HG03103 (cell line): Measurements from ENCODE around the gene SLC15A3.

Source experiments
- ATAC-seq: cut with Tn5 transposase; IDR thresholded peaks from one replicate; pipeline ENCODE4 v1.9.1; 2021; ENCODE audit warnings: low read depth; ENCODE audit not compliant: unreplicated experiment

The SLC15A3 gene

GRCh38 chr11:60951904-60952741 lies at the start of gene SLC15A3:
SLC15A3 (minus strand) TSS chr11:60952176; CDS start chr11:60951551, 625 bp downstream.
- ATAC-seq: peak; percentile 74

GRCh38 chr11:61000426-61000825 lies 48.5 kb upstream of the SLC15A3 start:
- ATAC-seq: no peak

DNA sequence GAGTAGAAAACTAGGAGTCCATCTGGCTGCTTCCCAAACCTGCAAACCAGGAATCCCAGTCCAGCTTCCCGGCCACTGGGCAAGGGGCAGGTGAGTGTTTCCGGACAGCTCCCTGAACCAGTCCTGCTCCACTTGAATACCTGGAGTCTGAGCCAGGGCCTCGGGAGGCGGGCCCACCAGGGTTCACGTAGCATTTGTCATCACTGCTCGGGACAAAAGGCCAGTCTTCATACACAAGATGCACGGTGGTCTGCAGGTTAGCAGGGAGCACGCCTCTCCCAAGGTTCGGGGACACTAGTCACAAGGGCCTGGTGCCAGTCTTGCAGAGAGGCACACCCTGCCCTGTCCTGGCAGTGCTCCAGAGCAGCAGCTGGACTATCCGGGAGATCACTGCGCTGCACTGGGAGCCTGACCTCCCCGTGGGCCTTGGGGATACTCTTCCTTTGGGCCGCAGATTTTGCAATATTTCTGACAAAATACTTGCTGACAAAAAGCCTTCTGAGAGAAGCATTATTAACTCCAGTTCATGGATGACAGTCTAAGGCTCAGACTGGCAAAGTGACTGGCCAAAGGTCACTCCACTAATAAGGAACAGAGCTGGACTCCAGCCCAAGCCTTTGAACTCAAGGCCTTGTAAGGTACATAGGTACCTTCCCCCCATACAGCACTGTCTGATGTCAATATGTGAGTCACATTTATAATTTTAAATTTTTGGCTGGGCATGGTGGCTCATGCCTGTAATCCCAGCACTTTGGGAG lies 44.6 kb upstream of the SLC15A3 start:
- no peak for ATAC-seq

DNA sequence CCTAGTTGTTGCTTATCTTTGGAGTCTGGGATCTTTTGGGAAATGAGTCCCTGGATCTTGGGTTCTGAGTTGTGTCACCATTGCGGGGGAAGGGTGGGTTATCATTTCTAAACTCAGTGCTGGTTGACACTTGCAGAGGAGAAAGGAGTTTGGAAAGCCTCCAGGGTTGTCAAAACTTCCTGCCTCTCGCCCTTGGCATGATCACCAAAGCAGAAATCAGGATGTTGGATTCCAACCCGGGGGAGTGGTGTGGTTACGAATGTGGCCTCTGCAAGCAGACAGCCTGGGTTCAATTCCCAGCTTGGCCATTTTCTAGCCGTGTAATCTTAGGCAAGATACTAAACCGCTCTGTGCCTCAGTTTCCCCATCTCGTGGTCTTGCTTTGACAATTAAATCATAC lies 43.8 kb upstream of the SLC15A3 start:
- ATAC-seq: no peak

DNA sequence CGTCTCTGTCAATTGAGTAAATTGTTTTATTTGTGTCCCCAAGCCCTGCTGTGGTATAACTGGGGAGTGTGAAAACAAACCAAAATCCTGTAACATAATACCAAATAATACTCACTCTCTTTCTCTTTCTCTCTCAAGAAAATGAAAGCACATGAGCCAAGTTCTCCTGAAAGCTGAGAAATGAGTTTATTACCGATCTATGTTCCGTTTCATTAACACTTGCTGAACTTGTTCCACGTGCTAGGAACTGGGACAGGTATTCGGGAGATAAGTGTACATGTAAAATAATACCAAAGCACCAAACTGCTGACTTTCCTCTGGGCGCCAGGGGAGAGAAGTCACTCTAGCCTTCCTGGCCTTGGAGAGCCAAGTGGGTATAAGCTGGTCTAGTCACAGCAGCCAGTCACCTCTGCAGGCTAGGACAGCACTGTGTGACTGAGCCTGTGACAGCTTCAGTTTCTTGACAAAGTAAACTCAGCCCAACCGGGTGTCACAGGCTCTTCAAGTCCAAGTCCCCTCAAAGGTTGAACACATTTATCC lies 42.6 kb upstream of the SLC15A3 start:
- ATAC-seq: no peak

DNA sequence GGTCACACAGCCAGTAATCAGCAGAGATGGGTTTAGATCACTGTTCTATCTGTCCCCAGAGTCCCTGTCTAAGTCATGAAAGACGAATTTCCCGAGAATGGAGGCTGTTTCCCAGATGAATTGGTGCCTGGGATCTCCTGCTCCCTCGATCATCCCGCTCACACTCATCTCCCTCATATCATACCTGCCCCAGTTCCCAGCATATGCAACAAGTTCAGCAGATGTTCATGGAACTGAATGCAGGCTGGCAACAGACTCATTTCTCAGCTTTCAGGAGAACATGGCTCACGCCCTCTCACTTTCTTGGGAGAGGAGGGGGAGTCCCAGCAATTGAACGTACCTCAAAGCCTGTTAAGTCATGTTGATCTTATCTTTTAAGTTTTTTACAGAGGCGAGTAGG lies 41.6 kb upstream of the SLC15A3 start:
- ATAC-seq: no peak

DNA sequence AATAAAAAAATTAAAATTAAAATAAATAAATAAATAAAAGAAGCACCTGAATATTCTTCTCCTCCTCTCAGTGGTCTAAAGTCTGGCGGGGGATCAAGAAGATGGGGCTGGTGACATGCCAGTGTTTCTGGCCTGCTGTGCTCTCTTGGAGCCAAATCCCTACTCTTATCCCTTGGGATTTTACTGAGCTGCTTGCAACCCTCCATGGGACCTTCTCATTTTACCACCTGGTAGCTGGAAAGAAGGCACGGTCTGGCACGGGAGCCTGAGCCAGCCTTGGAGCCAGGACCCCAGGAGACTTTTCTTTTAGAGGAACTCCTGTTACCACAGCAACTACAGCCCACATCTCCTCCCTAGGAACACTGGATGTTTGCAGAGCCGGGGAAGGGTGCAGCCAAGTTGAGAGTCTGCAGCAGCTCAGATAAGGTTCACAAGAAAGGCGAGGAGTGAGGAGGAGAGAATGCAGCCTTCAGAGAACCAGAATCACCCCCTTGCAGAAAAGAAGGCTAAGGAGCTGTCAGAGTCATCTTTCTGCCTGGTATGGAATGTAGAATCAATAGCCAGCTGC lies 41.0 kb upstream of the SLC15A3 start:
- no peak for ATAC-seq

GRCh38 chr11:60991457-60991856 lies 39.5 kb upstream of the SLC15A3 start:
- ATAC-seq: no peak

GRCh38 chr11:60989093-60989650 lies 37.2 kb upstream of the SLC15A3 start:
- ATAC-seq: no peak

DNA sequence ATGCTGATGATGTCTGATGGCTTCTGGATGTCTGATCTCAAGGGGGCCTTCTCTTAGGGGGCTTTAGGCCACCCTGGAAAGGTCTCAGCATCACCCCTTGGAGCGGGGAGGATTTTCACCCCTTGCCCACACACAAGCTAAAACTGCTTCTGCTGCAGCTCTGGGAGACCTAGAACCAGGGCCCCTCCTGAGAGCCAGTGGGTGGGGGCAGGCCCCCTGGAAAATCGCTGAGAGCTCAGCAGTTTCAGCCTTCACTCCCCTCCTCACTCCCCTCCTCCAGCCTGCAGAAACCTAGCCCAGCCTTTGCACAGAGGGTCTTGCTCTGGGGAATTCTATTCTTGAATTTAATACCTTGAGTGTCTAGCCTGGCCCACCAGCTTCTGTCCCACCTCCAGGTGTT lies 36.7 kb upstream of the SLC15A3 start:
- no peak for ATAC-seq

DNA sequence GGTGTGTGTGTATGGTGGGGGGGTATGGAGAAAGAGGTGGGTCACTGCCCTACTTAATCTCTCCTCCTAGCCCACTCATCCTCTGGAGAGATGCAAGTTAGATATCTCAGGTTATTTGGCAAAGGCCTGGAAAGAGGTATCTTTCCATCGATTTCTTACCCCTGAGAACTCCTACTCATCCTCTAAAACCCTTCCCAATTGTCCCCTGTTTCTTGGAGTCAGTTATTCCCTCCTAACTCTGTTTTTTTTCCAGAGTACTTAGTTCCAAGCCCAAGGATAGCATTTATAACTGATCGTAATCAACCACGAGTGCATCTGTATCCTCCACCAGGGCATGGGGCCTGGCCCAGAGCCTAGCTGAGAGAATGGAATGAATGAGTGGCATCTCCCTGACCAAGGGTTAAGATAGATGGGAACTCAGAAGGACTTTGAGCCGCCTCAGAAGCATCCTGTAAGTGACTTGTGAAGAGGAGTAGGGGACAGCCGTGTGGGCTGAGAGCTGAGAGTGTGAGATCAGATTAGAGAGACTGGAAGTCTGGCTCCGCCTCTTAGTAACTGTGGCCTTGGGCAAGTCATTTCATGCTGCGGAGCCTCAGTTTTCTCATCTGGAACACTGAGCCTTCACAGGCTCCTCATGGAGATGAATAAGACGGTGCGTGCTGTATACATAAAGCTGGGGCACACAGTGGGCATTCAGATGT lies 35.8 kb upstream of the SLC15A3 start:
- ATAC-seq: no peak

GRCh38 chr11:60985991-60986915 lies 34.3 kb upstream of the SLC15A3 start:
- ATAC-seq: no peak

DNA sequence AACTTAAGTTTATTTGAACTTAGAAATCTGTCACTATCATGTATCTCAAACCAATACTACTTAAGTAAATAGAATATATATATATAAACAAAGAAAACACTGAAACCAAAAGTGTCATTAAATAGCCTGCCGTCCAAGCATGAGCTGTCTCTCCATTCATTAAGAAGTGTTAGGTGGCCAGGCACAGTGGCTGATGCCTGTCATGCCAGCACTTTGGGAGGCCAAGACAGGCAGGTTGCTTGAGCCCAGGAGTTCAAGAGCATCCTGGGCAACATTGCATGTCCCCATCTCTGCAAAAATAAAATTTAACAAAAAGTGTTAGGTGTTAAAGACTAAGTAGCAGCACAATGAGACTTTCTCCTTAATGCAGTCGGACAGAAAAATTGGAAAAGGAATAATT lies 33.5 kb upstream of the SLC15A3 start:
- no peak for ATAC-seq

- ATAC-seq: no peak
These were observed 32.7 kb upstream of the SLC15A3 start for GRCh38 chr11:60984636-60985035.

- no peak for ATAC-seq
These were observed 32.2 kb upstream of the SLC15A3 start for GRCh38 chr11:60984149-60984548.

- ATAC-seq: no peak
These were observed 30.2 kb upstream of the SLC15A3 start for GRCh38 chr11:60982184-60982583.

GRCh38 chr11:60981515-60981914 lies 29.5 kb upstream of the SLC15A3 start:
- ATAC-seq: no peak

DNA sequence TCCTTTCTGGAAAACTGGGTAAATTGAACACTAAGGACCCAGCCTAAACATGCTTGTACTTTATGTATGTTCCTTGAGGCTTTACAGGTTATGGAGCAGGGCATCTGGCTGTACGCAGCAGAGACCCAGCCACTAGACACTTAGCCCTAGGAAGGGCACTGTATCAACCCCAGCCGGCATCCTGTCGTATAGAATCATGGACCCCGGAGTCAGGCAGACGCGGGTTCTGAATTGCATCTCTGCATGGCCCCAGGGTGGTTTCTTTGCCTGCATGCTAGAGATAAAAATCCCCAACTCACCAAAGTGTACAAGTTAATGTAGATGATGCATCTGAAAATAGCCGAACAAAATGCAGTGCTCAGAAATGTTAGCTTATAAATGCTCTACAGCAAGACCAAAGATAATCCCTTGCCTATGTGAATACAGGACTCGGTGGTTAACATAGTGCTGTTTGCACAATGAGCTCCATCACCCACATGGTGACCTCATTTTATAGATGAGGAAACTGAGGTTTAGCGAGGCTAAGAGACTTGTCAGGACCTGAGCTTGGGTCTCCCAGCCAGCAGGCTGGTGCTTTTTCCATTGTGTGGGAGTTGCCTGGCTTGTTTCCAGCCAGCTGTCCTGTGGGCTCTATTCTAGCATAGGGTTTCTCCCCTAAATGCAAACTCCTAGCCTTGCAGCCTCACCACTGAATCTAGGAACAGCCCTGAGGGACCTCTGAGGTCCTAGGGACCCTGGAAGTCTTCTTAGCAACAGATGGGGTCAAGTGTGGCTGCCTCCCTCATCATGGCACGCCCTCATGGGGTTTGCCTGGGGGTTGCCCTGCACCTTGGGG lies 26.8 kb upstream of the SLC15A3 start:
- ATAC-seq: no peak
